Choroid plexus epithelial cell (primary cell): ENCODE data around the gene NDRG3.

Experiments
- DNase-seq: peaks from one replicate; pipeline ENCODE4 v3.0.0-alpha.2; 2010; ENCODE audit warnings: low read depth
- H3K4me3 ChIP-seq: 2 replicates; pipeline ENCODE4 v1.5.1; 2011; ENCODE audit warnings: low read depth, mild to moderate bottlenecking, control low read depth, low read length, moderate library complexity
- TF ChIP-seq, protein P1 (sequence below): conservative IDR thresholded peaks from 2 replicates; pipeline ENCODE4 v1.5.1; 2011; ENCODE audit warnings: low read depth, mild to moderate bottlenecking, control low read depth, inconsistent platforms, low read length, moderate library complexity

Gene NDRG3

DNA sequence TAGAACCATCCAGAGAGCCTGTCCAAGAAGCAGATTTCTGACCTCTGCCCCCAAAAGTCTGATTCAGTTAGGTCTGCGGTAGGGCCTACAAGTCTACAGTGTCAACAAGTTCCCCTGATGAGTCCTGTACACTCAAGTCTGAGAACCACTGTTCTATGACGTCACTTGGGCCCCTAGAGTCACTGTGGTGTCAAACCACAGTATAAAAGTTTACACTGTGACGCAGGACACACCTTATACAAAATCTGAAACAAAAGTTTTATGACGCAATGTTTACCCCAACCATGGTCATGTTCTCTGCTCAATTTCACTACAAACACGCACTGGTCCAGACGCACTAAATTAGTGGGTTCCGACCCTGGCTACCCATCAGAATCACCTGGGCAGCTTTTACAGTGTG, 117.8 kb downstream of the NDRG3 start:
- TF ChIP-seq, protein P1, sequence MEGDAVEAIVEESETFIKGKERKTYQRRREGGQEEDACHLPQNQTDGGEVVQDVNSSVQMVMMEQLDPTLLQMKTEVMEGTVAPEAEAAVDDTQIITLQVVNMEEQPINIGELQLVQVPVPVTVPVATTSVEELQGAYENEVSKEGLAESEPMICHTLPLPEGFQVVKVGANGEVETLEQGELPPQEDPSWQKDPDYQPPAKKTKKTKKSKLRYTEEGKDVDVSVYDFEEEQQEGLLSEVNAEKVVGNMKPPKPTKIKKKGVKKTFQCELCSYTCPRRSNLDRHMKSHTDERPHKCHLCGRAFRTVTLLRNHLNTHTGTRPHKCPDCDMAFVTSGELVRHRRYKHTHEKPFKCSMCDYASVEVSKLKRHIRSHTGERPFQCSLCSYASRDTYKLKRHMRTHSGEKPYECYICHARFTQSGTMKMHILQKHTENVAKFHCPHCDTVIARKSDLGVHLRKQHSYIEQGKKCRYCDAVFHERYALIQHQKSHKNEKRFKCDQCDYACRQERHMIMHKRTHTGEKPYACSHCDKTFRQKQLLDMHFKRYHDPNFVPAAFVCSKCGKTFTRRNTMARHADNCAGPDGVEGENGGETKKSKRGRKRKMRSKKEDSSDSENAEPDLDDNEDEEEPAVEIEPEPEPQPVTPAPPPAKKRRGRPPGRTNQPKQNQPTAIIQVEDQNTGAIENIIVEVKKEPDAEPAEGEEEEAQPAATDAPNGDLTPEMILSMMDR, result no peak
- H3K4me3 ChIP-seq, result no peak overlapping the region
- DNase-seq, result peak; percentile 89

DNA sequence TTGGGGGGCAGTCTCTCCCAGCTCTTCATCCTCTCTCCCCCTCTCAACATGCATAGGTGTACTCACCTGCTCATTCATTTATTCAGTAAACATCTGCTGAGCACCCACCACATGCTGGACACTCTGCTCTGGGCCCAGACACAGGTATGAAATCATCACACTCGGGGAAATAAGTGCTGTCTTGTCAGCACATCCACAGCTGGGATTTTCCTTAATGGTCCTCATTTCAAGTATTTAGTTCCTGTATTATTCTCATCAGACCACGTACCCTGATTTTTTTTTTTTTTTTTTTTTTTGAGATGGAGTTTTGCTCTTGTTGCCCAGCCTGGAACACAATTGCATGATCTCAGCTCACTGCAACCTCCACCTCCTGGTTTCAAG, 121.0 kb downstream of the NDRG3 start:
- no peak for DNase-seq
- no peak overlapping the region for H3K4me3 ChIP-seq
- TF ChIP-seq, protein P1, result no peak

DNA sequence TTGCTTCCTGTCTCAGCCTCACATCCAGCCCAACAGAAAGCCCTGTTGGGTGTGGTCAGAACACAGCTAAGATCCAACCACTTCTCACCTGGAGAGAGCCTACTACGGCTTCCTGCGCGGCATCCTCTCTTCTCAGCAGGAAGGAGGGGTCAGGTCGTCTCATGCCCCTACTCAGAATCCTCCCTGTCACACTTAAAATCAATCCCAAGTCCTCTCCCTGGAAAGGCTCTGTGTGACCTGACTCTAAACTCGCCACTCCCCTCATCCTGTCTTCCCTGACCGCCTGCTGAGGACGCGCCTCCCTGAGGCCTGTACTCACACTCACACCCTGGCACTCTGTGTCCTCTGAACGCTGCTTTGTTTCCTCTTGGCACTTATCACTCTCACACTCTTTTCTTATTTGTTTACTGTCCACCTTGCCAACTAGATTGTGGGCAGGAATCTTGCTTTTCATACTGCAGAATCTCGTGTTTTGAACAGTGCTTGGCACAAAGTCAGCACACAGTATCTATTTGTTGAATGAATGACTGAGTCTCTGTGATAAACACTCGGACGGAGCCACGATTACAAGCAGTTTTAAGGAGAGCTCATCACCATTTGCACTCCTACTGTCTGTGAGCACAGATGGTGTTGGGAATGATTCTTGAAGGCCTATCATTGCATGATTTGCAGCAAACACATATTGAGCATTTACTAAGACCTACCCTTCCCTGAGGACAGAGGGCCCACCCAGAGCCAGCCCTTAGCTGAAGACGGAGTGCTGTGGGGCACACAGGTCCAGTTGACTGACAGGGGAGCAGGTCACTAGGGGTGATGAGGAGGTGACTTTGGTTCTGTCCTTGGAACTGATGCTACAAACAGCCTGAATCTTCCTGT, 121.6 kb downstream of the NDRG3 start:
- no peak overlapping the region for H3K4me3 ChIP-seq
- peak; percentile 33 for DNase-seq
- TF ChIP-seq, protein P1, result no peak

DNA sequence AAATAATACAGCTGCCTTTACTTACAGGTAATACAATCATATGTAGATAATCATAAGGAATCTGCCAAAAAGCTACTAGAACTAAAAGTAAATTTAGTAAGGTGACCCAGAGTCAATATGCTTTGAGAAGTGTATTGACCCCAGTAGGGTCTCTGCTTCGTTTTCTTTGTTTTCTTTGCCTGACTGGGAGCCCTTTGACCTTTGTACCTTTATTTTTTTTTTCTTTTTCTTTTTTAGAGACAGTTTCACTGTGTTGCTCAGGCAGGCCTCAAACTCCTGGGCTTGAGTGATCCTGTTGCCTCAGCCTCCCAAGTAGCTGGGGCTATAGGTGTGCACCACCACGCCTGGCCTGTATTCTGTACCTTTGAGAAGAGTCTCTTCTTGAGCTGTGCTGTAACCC, 122.4 kb downstream of the NDRG3 start:
- no peak overlapping the region for H3K4me3 ChIP-seq
- TF ChIP-seq, protein P1, result no peak
- no peak for DNase-seq

DNA sequence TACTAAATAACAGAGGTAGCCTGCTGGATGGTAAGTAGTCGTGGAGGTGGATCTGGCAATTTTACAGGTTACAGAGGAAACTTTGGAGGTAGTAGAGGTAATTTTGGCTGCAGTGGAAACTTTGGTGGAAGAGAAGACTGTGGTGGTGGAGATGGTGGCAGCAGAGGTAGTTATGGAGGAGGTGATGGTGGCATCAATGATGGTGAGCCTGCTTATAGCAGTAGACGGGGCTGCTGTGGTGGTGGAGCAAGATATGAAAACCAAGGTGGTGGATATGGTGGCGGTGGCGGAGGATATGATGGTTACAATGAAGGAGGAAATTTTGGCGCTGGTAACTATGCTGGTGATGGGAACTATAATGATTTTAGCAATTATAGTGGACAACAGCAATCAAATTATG, 125.0 kb downstream of the NDRG3 start:
- DNase-seq, result no peak
- H3K4me3 ChIP-seq, result no peak overlapping the region
- TF ChIP-seq, protein P1, result no peak

DNA sequence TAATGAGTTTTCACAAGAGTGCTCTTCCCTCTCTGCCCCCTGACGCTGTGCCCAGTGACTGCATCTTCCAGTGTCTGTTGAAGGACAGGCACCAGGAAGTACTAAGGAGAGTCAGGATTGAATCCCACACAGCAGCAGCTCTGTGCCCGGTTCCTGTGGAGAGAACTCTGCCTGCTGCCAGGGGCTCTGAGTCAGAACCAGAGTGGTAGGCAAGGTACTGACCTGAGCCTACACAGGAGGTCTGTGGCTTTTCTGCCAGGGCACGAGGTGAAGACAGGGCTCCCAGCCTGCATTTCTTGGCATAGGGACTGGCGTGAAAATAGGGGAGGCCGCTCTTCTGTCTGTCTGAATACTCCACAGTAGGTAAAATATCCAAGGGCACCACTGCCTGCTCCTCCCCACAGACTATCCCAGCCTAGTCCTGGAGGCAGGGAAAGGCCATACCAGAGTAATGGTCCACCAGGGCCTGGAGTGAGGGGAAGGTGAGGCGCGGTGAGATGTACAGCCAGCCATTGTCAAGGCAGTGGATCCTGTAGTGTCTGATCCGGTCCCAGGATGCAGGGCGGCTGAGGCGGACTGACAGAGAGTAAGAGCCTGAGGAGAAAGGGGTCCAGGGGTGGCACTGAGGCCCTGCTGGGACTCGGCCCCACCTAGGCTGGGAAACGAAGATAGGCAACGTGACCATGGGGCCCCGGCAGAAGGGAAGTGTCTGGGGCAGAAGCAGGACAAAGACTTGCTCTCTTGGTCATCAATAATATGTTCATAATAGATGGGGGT, 130.9 kb downstream of the NDRG3 start:
- H3K4me3 ChIP-seq, result no peak overlapping the region
- TF ChIP-seq, protein P1, result no peak
- peak; percentile 33 for DNase-seq
